Glomerular visceral epithelial cell (primary cell): Measurements from ENCODE around the gene GAB1.
A peak's percentile ranks its signal among the peaks of the same experiment; 100 is the strongest.
"Not testable (repeated sequence)": the region's sequence is repeated elsewhere in the genome, so short reads cannot be mapped to it uniquely, and the experiment has no call there.

Experiments
- DNase-seq: peaks from one replicate; pipeline ENCODE4 v3.0.0-alpha.2; 2016; ENCODE audit errors: extremely low spot score

The GAB1 gene

DNA sequence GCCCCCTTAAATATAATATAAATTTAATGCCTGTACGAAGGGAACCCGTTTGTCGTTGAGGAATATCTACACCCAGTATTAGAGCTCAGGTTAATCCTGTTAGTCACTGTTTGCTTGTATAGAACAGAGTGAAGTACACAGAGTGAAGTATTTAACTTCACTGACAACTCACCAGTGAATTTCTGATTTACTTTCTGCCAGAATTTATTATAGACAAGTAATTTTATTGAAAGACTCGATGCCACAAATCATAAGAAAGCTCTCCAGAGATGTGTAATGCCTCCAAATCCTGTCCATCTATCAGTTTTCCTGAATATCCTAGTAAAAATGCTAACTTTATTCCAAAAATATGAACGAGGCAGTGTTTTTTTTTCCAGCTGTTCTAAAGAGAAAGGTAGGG, 1.6 kb downstream of the GAB1 start:
- no peak for DNase-seq

GRCh38 chr4:143339497-143339896, 2.8 kb downstream of the GAB1 start:
- no peak for DNase-seq

DNA sequence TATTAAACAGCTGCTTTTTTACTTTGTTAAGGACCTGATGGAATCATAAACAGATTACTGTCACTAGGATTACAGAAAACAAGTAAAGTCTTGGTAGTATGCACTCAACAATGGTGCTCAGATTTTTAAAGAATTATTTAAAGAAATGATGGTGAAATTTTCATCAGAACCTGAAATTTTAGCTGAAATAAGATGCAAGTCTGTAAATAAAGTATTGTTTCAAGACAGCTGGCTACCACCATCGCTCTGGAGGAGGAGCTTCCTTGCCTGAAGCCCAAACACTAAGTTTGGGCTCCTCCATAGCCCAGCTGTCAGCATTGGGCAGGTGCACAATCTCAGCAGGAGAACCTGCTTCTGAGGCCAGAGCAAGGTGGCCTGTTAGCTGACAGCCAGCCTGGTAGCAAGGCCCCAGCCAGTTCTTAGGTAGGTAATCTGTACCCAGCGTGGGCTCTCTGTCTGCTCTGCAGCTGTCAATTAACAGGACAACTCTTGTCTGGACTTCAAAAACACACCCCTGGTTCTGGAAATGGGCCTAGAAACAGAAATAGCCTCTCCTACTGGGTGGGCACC, 4.6 kb downstream of the GAB1 start:
- DNase-seq = no peak

- DNase-seq = no peak
These were observed 6.7 kb downstream of the GAB1 start for GRCh38 chr4:143343276-143343831.

- DNase-seq = no peak
These were observed 7.4 kb downstream of the GAB1 start for GRCh38 chr4:143344041-143344440.

DNA sequence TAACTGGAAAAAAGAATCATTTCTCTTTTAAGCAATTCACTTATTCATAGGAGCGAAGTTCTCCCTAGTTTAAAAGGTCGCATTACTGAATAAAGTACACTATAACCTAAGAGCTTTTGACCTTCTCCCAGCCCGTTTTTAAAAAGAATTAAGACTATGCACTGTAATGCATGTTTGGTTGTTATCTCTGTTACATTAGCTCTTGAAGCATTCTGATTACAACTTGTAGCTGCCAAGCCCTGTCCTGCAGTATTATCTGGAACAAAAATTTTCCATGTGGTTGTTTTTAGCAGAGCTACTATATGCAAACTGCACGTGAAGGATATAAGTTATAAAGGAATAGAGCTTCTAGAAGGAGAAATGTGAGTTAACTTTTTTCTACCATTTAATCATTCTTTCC, 8.1 kb downstream of the GAB1 start:
- no peak for DNase-seq

GRCh38 chr4:143345356-143345755, 8.7 kb downstream of the GAB1 start:
- no peak for DNase-seq

DNA sequence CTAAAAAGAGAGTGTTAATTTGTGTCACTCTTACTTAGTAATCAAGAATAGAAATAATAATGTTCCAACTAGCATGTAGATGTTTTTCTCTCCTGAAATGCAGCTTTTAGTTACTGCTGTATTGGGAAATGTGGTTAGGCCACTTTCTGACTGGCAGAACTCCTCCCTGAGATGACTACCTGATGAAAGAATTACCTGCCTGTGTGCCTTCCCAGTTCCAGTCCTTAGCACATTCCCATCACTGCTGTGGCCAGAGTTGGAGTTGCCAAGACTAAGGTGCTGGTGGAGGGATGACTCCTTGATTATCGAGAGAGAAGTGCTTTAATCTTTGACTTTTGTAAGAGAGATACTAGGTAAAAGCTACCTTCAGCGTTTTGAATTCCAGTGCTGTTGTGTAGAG, 9.5 kb downstream of the GAB1 start:
- DNase-seq = peak; percentile 22

GRCh38 chr4:143347484-143348111, 10.9 kb downstream of the GAB1 start:
- DNase-seq = no peak

DNA sequence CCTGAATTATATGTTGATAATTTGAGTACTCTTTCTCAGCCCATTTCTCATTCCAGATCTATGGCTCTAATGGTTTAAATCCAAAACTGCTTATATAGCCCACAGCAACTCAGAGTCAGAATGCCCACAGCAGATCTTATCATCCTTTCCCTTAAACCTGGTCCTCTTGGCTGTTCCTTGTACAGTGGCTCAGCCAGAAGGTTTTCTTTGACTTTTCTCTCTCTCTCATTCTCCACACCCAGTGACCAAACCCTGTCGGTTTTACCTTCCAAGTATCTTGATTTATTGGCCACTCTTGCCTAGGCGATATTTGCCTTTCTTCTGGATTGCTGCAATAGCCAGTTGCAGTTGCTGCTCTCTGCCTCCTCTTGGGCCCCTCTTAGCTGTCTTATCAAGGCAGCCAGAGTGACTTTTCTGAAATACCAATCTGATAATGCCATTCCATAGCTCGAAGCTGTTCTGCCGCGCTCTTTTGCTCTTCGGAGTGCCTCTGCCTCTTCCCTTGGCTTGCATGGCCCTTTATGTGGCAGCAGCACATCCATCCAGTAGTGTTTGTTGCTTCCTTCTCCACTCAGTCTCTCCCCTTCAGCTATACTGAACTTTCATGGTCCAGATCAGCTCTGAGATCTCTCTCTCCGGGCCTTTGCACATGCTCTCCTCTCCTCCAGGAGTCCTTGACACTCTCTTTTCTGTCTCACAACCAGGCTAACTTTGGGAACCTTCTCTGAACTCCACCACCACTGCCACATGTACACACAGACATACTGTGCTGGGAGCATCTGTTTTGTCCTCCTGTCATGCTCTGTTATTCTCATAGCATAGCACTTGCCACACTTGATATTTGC, 11.8 kb downstream of the GAB1 start:
- no peak for DNase-seq

DNA sequence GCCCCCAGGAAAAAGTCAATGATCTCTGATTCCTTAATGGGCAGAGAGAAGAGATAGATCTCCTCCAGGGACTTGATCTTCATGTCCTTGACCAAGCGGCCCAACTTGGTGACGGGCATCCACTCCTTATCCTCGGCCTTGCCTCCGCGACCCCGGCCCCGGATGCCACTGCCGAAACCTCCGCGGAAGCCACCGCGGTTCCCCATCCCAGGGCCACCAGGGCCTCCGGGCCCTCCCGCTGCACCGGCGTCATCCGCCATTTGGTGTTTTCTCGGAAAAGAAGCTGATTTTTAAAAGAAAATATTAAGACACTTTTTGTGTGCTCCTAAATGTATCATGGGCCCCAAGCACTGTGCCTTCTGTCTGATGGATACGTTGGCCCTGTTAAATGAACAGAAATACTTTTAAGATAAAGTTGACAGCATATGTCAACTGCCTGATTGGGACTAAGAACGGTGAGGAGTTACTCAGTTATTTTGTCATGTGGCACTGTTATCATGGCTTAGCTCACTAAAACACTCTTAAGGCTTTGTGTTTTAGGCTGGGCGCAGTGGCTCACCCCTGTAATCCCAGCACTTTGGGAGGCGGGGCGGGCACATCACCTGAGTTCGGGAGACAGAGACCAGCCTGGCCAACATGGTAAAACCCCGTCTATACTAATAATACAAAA, 13.3 kb downstream of the GAB1 start:
- not testable (repeated sequence) for DNase-seq

DNA sequence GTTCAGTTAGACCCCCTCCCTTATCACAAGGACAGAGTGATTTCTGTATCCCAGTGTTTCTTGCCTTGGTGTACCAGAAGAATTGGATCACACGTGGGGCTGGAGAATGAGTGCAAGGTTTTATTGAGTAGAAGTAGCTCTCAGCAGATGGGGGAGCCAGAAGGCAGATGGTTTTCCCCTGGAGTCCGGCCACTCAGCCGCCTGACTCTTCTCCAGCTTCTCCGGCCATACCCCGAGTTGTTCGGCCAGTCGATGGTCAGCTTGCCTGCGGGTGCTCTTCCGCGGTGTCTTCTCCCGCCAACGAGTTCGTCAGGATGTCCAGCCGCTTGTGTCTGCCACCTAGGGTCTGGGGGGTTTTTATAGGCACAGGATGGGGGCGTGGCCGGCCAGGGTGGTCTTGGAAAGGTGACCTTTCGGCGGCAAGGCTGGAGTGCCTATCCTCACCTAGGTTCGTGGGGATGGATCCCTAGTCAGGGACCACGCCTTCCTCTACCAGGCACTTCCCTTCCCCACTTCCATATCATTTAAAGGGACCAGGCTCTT, 14.5 kb downstream of the GAB1 start:
- no peak for DNase-seq

- no peak for DNase-seq
These were observed 15.2 kb downstream of the GAB1 start for GRCh38 chr4:143351774-143352451.

GRCh38 chr4:143352720-143353119, 16.0 kb downstream of the GAB1 start:
- DNase-seq = no peak

GRCh38 chr4:143353797-143354196, 17.1 kb downstream of the GAB1 start:
- DNase-seq = no peak

DNA sequence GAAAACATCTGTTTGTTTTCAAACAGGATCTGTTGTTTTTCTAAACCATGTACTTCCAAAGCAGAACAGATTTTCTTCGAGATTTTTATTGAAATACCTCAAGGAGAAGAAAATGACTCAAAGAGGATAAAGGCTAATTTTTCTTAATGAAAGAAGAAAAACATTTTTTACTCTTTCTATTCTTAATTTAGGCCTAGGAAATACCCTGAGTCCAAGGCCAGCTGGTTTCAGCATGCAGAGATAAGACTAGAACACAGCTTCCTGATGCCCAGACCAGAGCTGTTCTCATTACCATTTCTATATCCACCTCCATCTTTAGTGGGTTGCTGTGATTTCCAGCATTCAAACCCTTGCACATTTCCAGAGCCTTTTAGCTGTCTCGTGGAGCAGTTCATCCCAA, 18.3 kb downstream of the GAB1 start:
- DNase-seq = no peak

DNA sequence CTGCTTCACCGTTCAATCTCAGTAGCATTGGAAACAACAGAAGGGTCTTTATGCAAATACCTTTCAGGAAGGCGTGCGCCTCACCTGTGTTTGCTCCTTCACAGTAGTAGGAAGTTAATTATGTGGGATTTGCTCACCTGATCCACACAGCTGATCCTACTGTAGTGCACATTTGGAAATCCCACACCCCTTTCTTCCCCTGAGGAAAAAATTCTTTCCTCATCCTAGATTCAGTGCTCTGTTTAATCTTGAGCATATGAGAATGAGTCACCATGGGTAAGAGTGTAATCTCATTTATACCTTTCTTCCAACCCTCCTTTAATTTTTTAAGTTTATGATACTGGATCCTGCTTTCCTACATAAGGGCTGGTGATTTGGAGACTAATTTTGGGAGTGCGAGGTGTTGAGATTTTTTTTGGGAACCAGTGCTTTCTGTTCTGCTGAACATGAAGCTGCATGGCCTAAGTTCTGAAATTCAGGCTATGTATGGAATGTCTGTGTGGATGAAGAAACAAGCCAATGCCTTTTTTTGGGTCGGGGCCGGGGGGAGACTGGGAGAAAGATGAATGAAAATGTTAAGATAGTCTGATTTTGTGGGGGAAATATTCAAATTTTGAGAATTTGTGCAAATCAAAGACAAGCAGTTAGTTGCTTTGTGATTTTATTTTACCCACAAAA, 19.0 kb downstream of the GAB1 start:
- no peak for DNase-seq

GRCh38 chr4:143356493-143356892, 19.8 kb downstream of the GAB1 start:
- DNase-seq = no peak

DNA sequence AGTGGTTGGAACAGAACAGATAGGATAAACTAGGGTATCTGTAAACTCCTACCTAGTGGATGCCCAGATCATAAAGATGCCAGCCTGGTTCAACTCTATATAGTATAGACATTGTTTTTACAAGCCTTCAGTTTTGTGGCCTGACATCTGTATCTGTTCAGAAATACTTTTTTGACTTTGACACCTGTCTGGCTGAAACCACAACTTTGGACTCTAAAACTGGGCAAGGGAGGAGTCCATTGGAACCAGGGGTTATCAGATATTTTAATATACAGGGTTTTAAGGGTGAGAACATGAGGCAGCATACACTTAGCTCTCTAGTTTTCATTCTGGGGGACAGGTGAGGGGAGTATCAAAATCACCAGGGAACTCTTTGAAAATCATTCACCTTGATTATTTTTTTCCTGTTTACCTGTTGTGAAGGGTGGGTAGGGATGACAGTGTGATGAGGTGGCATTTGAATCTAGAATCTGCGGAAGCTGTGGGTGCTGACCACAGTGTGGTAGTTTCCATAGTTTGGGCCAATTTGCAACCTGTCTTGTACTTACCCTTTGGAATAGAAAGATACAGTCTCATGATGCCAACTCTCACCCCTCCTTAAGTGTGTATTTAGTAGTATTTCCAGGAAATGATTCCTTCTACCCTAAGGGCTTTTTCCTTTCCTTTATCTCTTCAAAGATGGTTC, 20.6 kb downstream of the GAB1 start:
- DNase-seq = no peak

- no peak for DNase-seq
These were observed 21.7 kb downstream of the GAB1 start for GRCh38 chr4:143358419-143358818.
